Measurements from ENCODE around the gene GART.
"Not testable (repeated sequence)": the region's sequence is repeated elsewhere in the genome, so short reads cannot be mapped to it uniquely, and the experiment has no call there.

The GART gene

DNA sequence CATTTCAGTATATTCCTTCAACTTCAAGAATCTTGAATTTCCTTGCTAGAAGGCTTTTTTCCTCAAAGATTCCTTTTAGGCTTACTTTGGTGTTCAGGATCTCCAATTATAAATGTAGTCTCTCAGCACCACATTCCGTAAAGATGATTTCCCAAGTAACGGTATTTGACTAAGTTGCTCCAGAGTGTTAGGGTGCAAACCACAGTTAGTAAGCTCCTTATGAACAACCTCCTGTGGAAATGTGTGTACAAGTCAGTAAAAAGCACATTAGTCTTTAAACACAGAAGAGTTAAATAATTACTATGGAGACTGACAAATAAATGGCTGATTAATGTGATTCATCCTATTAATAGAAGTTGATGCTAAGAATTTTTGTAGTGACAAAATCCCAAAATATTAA is 36.3 kb upstream of the GART start:
- TF ChIP-seq, protein P1, sequence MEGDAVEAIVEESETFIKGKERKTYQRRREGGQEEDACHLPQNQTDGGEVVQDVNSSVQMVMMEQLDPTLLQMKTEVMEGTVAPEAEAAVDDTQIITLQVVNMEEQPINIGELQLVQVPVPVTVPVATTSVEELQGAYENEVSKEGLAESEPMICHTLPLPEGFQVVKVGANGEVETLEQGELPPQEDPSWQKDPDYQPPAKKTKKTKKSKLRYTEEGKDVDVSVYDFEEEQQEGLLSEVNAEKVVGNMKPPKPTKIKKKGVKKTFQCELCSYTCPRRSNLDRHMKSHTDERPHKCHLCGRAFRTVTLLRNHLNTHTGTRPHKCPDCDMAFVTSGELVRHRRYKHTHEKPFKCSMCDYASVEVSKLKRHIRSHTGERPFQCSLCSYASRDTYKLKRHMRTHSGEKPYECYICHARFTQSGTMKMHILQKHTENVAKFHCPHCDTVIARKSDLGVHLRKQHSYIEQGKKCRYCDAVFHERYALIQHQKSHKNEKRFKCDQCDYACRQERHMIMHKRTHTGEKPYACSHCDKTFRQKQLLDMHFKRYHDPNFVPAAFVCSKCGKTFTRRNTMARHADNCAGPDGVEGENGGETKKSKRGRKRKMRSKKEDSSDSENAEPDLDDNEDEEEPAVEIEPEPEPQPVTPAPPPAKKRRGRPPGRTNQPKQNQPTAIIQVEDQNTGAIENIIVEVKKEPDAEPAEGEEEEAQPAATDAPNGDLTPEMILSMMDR (IDR thresholded peaks at IDR 0.05; ENCODE audit: control insufficient read depth, extremely low read depth, insufficient read depth): no peak
- no peak for DNase-seq (ENCODE audit: low read depth)
- H3K4me3 ChIP-seq (ENCODE audit: low read depth, low read length): no peak overlapping the region

DNA sequence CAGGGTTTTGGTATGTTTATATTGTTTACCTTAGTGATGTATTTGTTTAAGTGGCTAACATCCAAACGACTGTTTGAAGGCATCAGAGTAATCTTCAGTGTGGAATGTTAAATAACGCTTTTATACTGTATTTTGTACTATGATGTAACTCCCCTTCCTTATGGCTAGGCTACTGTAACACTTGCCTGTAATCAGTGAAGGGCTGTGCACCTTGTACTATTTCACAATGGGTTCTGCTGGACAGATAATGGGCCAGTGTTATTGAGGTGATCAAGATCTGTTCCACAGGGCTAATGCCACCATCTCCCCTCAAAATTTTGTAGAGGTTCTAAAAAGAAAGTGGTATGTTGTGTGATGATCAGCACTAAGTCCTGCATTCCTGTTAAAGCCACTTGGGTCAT is 34.8 kb upstream of the GART start:
- not testable (repeated sequence) for H3K4me3 ChIP-seq (ENCODE audit: low read depth, low read length)
- DNase-seq (ENCODE audit: low read depth): peak; percentile 61

DNA sequence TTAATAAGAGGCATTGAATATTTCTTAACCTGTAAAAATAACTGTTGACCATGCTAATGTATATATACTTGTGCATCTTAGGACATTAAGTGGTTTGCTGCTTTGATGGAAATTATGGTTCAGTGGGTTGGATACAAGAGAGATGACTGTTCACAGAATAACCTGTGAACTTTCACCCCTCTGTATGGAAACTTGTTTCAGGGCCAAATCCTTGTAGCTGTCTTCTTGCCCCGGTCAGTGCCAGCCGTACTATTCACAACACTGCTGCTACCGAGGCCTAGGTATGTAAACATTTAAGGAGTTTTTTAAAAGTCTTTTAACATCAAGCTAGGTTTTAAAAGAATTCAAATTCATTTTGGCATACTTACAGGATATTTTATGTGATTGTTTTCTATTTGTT is 30.4 kb upstream of the GART start:
- no peak for DNase-seq (ENCODE audit: low read depth)
- TF ChIP-seq, protein P1 (IDR thresholded peaks at IDR 0.05; ENCODE audit: control insufficient read depth, extremely low read depth, insufficient read depth): no peak
- no peak overlapping the region for H3K4me3 ChIP-seq (ENCODE audit: low read depth, low read length)

DNA sequence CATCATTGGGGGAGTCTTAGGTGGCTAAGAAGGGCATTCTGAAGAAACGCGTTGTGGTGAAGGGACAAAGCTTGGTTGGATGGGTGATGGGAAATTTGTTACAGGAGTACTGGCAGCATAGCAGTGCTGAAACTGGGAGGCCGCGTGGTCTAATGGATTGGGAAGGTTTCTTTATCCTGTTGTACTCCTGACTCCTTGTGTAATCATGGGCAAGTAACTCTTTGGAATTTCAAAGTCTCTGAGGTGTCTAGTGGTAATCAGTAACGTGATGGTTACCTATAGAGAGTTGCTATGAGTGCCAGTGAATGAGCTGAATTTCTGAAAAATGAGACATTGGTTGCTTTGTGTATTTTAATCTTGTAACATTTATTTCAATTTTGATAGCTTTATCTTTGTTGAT is 28.1 kb upstream of the GART start:
- TF ChIP-seq, protein P1 (IDR thresholded peaks at IDR 0.05; ENCODE audit: control insufficient read depth, extremely low read depth, insufficient read depth): no peak
- no peak overlapping the region for H3K4me3 ChIP-seq (ENCODE audit: low read depth, low read length)
- no peak for DNase-seq (ENCODE audit: low read depth)

DNA sequence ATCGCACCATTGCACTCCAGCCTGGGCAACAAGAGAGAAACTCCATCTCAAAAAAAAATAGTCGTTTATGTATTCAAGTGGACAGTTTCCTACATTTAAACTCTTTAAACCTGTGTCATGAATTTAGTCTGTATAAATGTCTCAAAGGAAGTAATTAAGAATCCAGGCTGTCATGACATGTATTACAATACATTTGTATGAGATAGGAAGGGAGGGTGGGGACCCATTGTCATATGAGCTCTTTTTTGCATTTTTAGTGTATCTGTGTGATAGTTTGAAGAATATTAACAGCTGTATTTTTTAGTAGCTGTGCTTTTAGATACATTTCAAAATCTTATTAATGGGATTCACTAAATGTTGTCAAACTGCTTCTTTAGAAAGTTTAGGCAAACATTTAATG is 26.5 kb upstream of the GART start:
- no peak for DNase-seq (ENCODE audit: low read depth)
- TF ChIP-seq, protein P1 (IDR thresholded peaks at IDR 0.05; ENCODE audit: control insufficient read depth, extremely low read depth, insufficient read depth): no peak
- H3K4me3 ChIP-seq (ENCODE audit: low read depth, low read length): no peak overlapping the region

DNA sequence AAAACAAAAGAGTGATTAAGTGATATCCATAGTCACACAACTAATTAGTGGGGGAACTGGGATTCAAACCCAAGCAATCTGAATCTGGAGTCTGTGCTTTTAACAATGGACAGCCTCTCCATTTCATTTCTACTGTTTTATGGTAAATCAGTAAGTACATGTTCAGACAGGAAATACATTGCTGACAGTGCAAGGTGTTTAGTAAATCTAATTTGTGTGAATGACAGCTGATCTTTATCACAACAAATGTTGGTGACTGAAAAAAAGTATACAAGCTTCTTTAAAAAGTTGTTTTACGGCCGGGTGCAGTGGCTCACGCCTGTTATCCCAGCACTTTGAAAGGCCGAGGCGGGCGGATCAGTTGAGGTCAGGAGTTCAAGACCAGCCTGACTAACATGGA is 26.0 kb upstream of the GART start:
- DNase-seq (ENCODE audit: low read depth): no peak
- TF ChIP-seq, protein P1 (IDR thresholded peaks at IDR 0.05; ENCODE audit: control insufficient read depth, extremely low read depth, insufficient read depth): no peak
- H3K4me3 ChIP-seq (ENCODE audit: low read depth, low read length): no peak overlapping the region

DNA sequence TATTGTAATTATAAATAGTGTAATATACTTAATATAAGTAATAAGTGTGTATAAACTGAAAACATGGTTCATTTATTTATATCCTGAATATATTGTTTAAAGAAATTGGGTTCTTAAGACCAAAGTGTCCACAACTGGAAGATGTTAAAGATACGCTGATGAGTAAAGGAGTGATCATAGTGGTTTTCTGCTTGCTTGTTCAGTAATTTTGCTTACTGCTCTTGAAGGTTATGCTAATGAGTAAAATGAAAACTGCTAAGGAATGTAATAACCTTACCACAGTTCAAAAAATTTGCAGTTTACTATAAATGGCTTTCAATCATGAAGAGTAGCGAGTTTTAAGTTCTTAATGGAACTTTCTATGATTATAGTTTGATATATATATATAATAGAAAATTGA is 24.6 kb upstream of the GART start:
- DNase-seq (ENCODE audit: low read depth): no peak
- no peak overlapping the region for H3K4me3 ChIP-seq (ENCODE audit: low read depth, low read length)

More for the DNA sequence above, 24.6 kb upstream of the GART start:
- TF ChIP-seq, protein P1 (IDR thresholded peaks at IDR 0.05; ENCODE audit: control insufficient read depth, extremely low read depth, insufficient read depth): no peak

Data from LNCaP clone FGC (cell line).